ENCODE measurements around the gene EAF1. TPM values are rescaled to one million over a fixed set of nuclear protein-coding genes. Genes with fewer than 3 reads are reported as not detected.

EAF1 gene
- total and polyA plus RNA-seq, 2 of the 8 experiments (the other 6 are each of a cell fraction or from before 2014, with no cell fraction given), result 13.9 to 26.8 TPM

DNA sequence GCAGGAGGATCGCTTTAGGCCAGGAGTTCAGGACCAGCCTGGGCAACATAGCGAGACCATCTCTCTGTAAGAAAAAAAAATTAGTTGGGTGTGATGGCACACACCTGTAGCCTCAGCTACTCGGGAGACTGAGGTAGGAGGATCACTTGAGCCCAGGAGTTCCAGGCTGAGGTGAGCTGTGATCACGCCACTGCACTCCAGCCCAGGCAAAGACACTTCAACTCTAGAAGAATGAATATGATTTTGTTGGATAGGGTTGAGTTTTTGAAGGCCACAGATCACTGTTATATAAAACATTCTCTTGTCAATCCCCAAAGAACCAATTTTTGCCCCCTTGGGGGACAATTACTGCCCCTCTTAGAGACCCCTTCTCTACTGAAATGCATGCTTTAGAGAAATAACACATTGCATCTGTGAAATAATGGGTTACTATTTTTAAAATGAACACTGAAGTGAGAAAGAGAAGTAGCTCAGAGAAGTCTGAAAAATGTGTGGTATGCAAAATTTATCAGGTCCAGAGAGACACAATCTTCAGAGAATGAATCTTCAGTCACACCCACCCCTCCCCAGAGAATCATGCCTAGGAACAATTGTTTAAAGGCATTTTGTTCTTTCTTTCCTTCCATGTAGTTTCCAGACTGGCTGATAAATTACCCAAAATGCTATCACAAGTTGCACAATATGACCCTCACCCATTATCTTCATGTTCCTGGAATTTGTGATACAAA lies 42.7 kb upstream of the EAF1 start:
- H3K18ac ChIP-seq (ENCODE audit: extremely low read depth, low read length), result no peak overlapping the region
- H2BK20ac ChIP-seq (ENCODE audit: low read length), result no peak overlapping the region
- H3K9ac ChIP-seq (replicated peaks in 1 of 4; ENCODE audit: extremely low read depth in 1 of 4, low read depth in 3 of 4, low read length in 3 of 4), result no peak overlapping the region
- no peak overlapping the region for H3K4ac ChIP-seq (replicated peaks; ENCODE audit: insufficient read length, low read depth, low read length)
- no peaks in the 10 kb centered on the region for H3K27me3 ChIP-seq (replicated peaks in 1 of 4; ENCODE audit: control insufficient read depth in 3 of 4, extremely low read depth in 1 of 4, insufficient read depth in 3 of 4, low read length in 3 of 4)
- CTCF ChIA-PET (ENCODE audit: partially characterized antibody), result interaction anchor here (0.9 to 6.2 kb wide), 7 partner anchors 15 to 182 kb away, joined by 3 to 28 read pairs (median 3); no protein-coding TSS in a partner anchor
- no peaks in the 10 kb centered on the region for H3K79me1 ChIP-seq (ENCODE audit: low read depth, low read length)
- no peak overlapping the region for H4K91ac ChIP-seq (replicated peaks; ENCODE audit: insufficient read length, low read length)
- no peak overlapping the region for H3K56ac ChIP-seq (replicated peaks; ENCODE audit: insufficient read length, low read depth, low read length)
- no peak overlapping the region for H3K27ac ChIP-seq (ENCODE audit: low read depth, low read length)
- no peak for DNase-seq (ENCODE audit: low read depth in 1 of 2, low spot score in 2 of 2)
- no peak overlapping the region for H2AFZ ChIP-seq (ENCODE audit: low read length)
- H4K20me1 ChIP-seq (replicated peaks in 1 of 2; ENCODE audit: control insufficient read depth in 1 of 2, insufficient read depth in 2 of 2, low read length in 2 of 2), result no peaks in the 10 kb centered on the region
- no peak overlapping the region for H3K14ac ChIP-seq (ENCODE audit: insufficient read length)
- H3K4me1 ChIP-seq (replicated peaks in 1 of 4; ENCODE audit: control insufficient read depth in 3 of 4, insufficient read depth in 4 of 4, low read length in 3 of 4), result no peaks in the 10 kb centered on the region
- H2BK15ac ChIP-seq (ENCODE audit: low read length), result no peak overlapping the region
- no peak overlapping the region for H2BK5ac ChIP-seq (ENCODE audit: low read depth, low read length)
- H3K23me2 ChIP-seq (ENCODE audit: low read depth, low read length), result no peaks in the 10 kb centered on the region
- no peak overlapping the region for H2AK5ac ChIP-seq (ENCODE audit: low read depth, low read length)
- POLR2A ChIA-PET (ENCODE audit: partially characterized antibody), result no interaction called here
- no peak overlapping the region for H4K5ac ChIP-seq (ENCODE audit: insufficient read length, low read depth, low read length)
- no peak overlapping the region for H3K4me3 ChIP-seq (ENCODE audit: extremely low read depth in 1 of 4, insufficient read depth in 2 of 4, low read depth in 3 of 4, low read length in 4 of 4)
- H3K36me3 ChIP-seq (ENCODE audit: control insufficient read depth in 2 of 4, insufficient read depth in 4 of 4, low read length in 3 of 4), result no peaks in the 10 kb centered on the region
- H3K79me2 ChIP-seq (ENCODE audit: control insufficient read depth in 1 of 2, insufficient read depth in 2 of 2, low read length in 2 of 2), result no peaks in the 10 kb centered on the region
- no peak overlapping the region; the same call in 1 of the 2 replicates for H4K8ac ChIP-seq (ENCODE audit: extremely low read depth, insufficient read depth, low read length)
- H3K23ac ChIP-seq (ENCODE audit: insufficient read length), result no peak overlapping the region
- H3K4me2 ChIP-seq (ENCODE audit: insufficient read depth in 1 of 2, low read depth in 2 of 2, low read length in 2 of 2), result no peak overlapping the region
- no peak for FAIRE-seq
- H2BK12ac ChIP-seq (ENCODE audit: low read depth, low read length), result no peak overlapping the region
- H2BK120ac ChIP-seq (replicated peaks; ENCODE audit: low read depth, low read length), result no peak overlapping the region
- TF ChIP-seq, protein P1, sequence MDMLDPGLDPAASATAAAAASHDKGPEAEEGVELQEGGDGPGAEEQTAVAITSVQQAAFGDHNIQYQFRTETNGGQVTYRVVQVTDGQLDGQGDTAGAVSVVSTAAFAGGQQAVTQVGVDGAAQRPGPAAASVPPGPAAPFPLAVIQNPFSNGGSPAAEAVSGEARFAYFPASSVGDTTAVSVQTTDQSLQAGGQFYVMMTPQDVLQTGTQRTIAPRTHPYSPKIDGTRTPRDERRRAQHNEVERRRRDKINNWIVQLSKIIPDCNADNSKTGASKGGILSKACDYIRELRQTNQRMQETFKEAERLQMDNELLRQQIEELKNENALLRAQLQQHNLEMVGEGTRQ (IDR thresholded peaks at IDR 0.05; ENCODE audit: low read length), result no peak
- no peak for TF ChIP-seq MAFK (IDR thresholded peaks at IDR 0.05; ENCODE audit: low read depth, low read length)
- no peak for TF ChIP-seq RAD21 (IDR thresholded peaks at IDR 0.05 in 1 of 2, conservative IDR thresholded peaks at IDR 0.05 in 1 of 2; ENCODE audit: low read depth in 2 of 2, low read length in 2 of 2)
- no peak for TF ChIP-seq TBP (IDR thresholded peaks at IDR 0.05; ENCODE audit: low read depth, low read length)
- TF ChIP-seq SAP30 (IDR thresholded peaks at IDR 0.05; ENCODE audit: insufficient read depth, insufficient replicate concordance, low read length), result no peak
- TF ChIP-seq SIN3A (conservative IDR thresholded peaks at IDR 0.05 in 1 of 2, IDR thresholded peaks at IDR 0.05 in 1 of 2; ENCODE audit: low read depth in 1 of 2, low read length in 2 of 2), result no peak
- no peak for TF ChIP-seq HDAC2 (IDR thresholded peaks at IDR 0.05; ENCODE audit: borderline replicate concordance in 1 of 2, low read depth in 2 of 2, low read length in 2 of 2)
- no peak for TF ChIP-seq CBX8 (IDR thresholded peaks at IDR 0.05; ENCODE audit: borderline replicate concordance, low read depth, low read length)
- H3K9me3 ChIP-seq (ENCODE audit: insufficient read depth in 2 of 2, low read depth in 1 of 2, low read length in 1 of 2), result peaks cover 6 to 8% of the 10 kb centered on the region in 2 experiments; a peak in 1 of 4 replicates
- WGBS, 2 experiments (ENCODE audit: extremely low coverage in 1 of 2, insufficient coverage in 1 of 2, insufficient read length in 1 of 2, insufficient replicate concordance in 2 of 2, low coverage in 1 of 2, low lambda C conversion rate in 2 of 2, missing lambda C conversion rate in 1 of 2), result 83% methylated on average over 4 of the region's 4 CpGs; no CpG with 5 or more reads in 1 of the 2 experiments

Data from H1 (cell line).